OCI-LY3 (cell line): ENCODE data around the gene UNKL.

Experiments used
- H2AFZ ChIP-seq: fragments of 200-600, 300-600 bp; shearing (Covaris generic); 2 replicates; pipeline ENCODE4 v1.6.0; 2014; ENCODE audit warnings: antibody characterized with exemption, low read depth, low read length
- H3K27ac ChIP-seq: fragments of 200-600, 300-600 bp; sonication (generic); 2 replicates; pipeline ENCODE4 v1.5.1; 2014; ENCODE audit warnings: mild to moderate bottlenecking, low read length, moderate library complexity, mixed read lengths
- H3K27me3 ChIP-seq: fragments of 200-600, 300-600 bp; sonication (generic); 2 replicates; pipeline ENCODE4 v1.6.1; 2014; ENCODE audit warnings: low read depth, low read length, mixed read lengths
- H3K36me3 ChIP-seq: fragments of 200-600, 300-600 bp; sonication (generic); replicated peaks from 2 replicates; pipeline ENCODE3; 2014; ENCODE audit warnings: low read depth, low read length, mixed read lengths
- H3K4me1 ChIP-seq: fragments of 300-600, 200-600 bp; sonication (generic); 2 replicates; pipeline ENCODE4 v1.6.1; 2014; ENCODE audit warnings: low read length, mixed read lengths
- H3K4me2 ChIP-seq: fragments of 200-600, 300-600 bp; sonication (generic); 2 replicates; pipeline ENCODE4 v1.6.1; 2014; ENCODE audit warnings: low read length, mixed read lengths
- H3K4me3 ChIP-seq: fragments of 300-600, 200-600 bp; sonication (generic); 2 replicates; pipeline ENCODE4 v1.5.1; 2014; ENCODE audit warnings: antibody characterized with exemption, mild to moderate bottlenecking, low read length, moderate library complexity
- H3K79me2 ChIP-seq: fragments of 300-600, 200-600 bp; shearing (Covaris generic); 2 replicates; pipeline ENCODE4 v1.6.1; 2014; ENCODE audit warnings: mild to moderate bottlenecking, low read length, mixed read lengths
- H3K9ac ChIP-seq: fragments of 300-600, 200-600 bp; shearing (Covaris generic); 2 replicates; pipeline ENCODE4 v1.6.0; 2014; ENCODE audit warnings: mild to moderate bottlenecking, low read length, moderate library complexity
- H3K9me3 ChIP-seq: fragments of 200-600, 300-600 bp; shearing (Covaris generic); 2 replicates; pipeline ENCODE4 v1.6.1; 2014; ENCODE audit warnings: low read length, mixed read lengths; ENCODE audit not compliant: insufficient read depth
- H4K20me1 ChIP-seq: fragments of 200-600, 300-600 bp; sonication (generic); 2 replicates; pipeline ENCODE4 v1.6.1; 2016; ENCODE audit warnings: low read length, mixed read lengths; ENCODE audit not compliant: insufficient read depth
- CTCF ChIP-seq: fragments of 200-600, 300-600 bp; sonication (generic); IDR thresholded peaks from 2 replicates; pipeline ENCODE4 v1.5.1; 2014; ENCODE audit warnings: antibody characterized with exemption, low read length, low read depth
- EZH2phosphoT487 ChIP-seq: fragments of 200-600 bp; shearing (Covaris generic); IDR thresholded peaks from 2 replicates; pipeline ENCODE4 v1.6.1; 2018; ENCODE audit warnings: antibody characterized with exemption, mixed run types, low read depth

Gene UNKL

GRCh38 chr16:1333149-1333812, 81.2 kb downstream of the UNKL start, which contains the start of gene BAIAP3:
TSS of gene BAIAP3 (plus strand) at chr16:1333645. CDS start at chr16:1338550, 4,905 bp downstream.
- Histone ChIP-seq H3K4me2 (no peak within 1 kb of the TSS), H3K36me3 (no peaks in the 10 kb centered on the region), H3K4me1 (peaks cover 24% of the 10 kb centered on the region), H2AFZ (no peak within 1 kb of the TSS), H4K20me1 (no peaks in the 10 kb centered on the region), H3K4me3 (no peak within 1 kb of the TSS), H3K79me2 (no peaks in the 10 kb centered on the region), H3K27ac (no peak within 1 kb of the TSS), H3K9ac (no peak within 1 kb of the TSS), H3K9me3 (no peaks in the 10 kb centered on the region), H3K27me3 (peaks cover 15% of the 10 kb centered on the region; the same call in 1 of the 2 replicates)
- TF ChIP-seq EZH2phosphoT487 (no peak), CTCF (no peak)

GRCh38 chr16:1332618-1333148, 81.8 kb downstream of the UNKL start:
- peaks cover 19% of the 10 kb centered on the region for H3K4me1 ChIP-seq
- no peaks in the 10 kb centered on the region for H3K36me3 ChIP-seq
- H3K79me2 ChIP-seq, result no peaks in the 10 kb centered on the region
- no peak overlapping the region for H3K27ac ChIP-seq
- no peak overlapping the region for H3K9ac ChIP-seq
- H3K9me3 ChIP-seq, result no peaks in the 10 kb centered on the region
- H3K4me3 ChIP-seq, result no peak overlapping the region
- H4K20me1 ChIP-seq, result no peaks in the 10 kb centered on the region
- no peak overlapping the region for H2AFZ ChIP-seq
- no peak overlapping the region for H3K4me2 ChIP-seq
- no peak for TF ChIP-seq CTCF
- TF ChIP-seq EZH2phosphoT487, result no peak
- H3K27me3 ChIP-seq, result peaks cover 15% of the 10 kb centered on the region; the same call in 1 of the 2 replicates

- Histone ChIP-seq H3K4me3 (peak overlapping the region; percentile 16; the same call in 1 of the 2 replicates), H3K4me2 (peak overlapping the region; percentile 42), H3K4me1 (peaks cover 18% of the 10 kb centered on the region), H3K27me3 (peaks cover 11% of the 10 kb centered on the region; the same call in 1 of the 2 replicates), H3K27ac (no peak overlapping the region), H4K20me1 (no peaks in the 10 kb centered on the region), H3K9ac (no peak overlapping the region), H3K79me2 (no peaks in the 10 kb centered on the region), H2AFZ (no peak overlapping the region), H3K9me3 (no peaks in the 10 kb centered on the region), H3K36me3 (no peaks in the 10 kb centered on the region)
- TF ChIP-seq CTCF (no peak), EZH2phosphoT487 (no peak)
These were observed 82.5 kb downstream of the UNKL start for GRCh38 chr16:1331712-1332617.
